HepG2 (cell line): ENCODE measurements around the gene ZBED1. TPM values are rescaled to one million over a fixed set of nuclear protein-coding genes. Genes with fewer than 3 reads are reported as not detected.

Experiments
- ATAC-seq: fragments of 200-7000 bp; cut with Tn5 transposase; 3 replicates; pipeline ENCODE4 v1.9.1; 2020; ENCODE audit warnings: mild to moderate bottlenecking, moderate library complexity
- BruUV-seq: library from RNA; stranded (reverse); fragments of 400-500 nt; replicated peaks from 2 replicates; lab custom pipeline; 2021; lab: Mats Ljungman, UMichigan
- CTCF ChIA-PET: fragments of 300-600 bp; formaldehyde crosslinking; extraction: SDS; loops from one replicate; lab custom pipeline; 2021; ENCODE audit warnings: low total read pairs, inconsistent platforms, low intra/inter-chr PET ratio; lab: Yijun Ruan, JAX
- POLR2A ChIA-PET: fragments of 350-600 bp; sonication (Branson Sonifier 250); formaldehyde crosslinking; loops from one replicate; lab custom pipeline; 2020; ENCODE audit warnings: antibody characterized with exemption, inconsistent platforms; lab: Yijun Ruan, JAX
- DNase-seq: peaks from one replicate; pipeline ENCODE4 v3.0.0-alpha.2; 2015; ENCODE audit warnings: low spot score
- FAIRE-seq: peaks from 3 replicates; lab custom pipeline; 2011; peaks lifted over from hg19 to GRCh38; lab: Jason Lieb, UNC
- H2AFZ ChIP-seq: one replicate; pipeline ENCODE4 v1.6.1; 2011; ENCODE audit warnings: low read length, inconsistent platforms
- H3K27ac ChIP-seq: fragments of 300-600 bp; 3 replicates; pipeline ENCODE4 v1.8.0; 2011; ENCODE audit warnings: mixed run types, mild to moderate bottlenecking, mixed read lengths, low read length, inconsistent platforms; ENCODE audit not compliant: insufficient read depth; ENCODE audit errors: extremely low read length
- H3K27me3 ChIP-seq, 2 experiments: fragments of 200-600 bp in 1 of 2; 2 replicates in 1 of 2; 3 replicates in 1 of 2; pipeline versions ENCODE4 v1.6.0 to v1.8.0; 2011; ENCODE audit warnings: low read length in 2 of 2, mild to moderate bottlenecking in 2 of 2, moderate library complexity in 2 of 2, inconsistent platforms in 1 of 2; ENCODE audit not compliant: insufficient read depth in 2 of 2, control insufficient read depth in 1 of 2
- H3K36me3 ChIP-seq, 2 experiments: fragments of 200-600 bp in 1 of 2; replicated peaks in 1 of 2; 2 replicates in 1 of 2; 3 replicates in 1 of 2; pipeline versions ENCODE4 v1.5.1 to v1.8.0; 2011; ENCODE audit warnings: low read length in 2 of 2, inconsistent platforms in 1 of 2; ENCODE audit not compliant: insufficient read depth in 2 of 2, control insufficient read depth in 1 of 2
- H3K4me1 ChIP-seq: 2 replicates; pipeline ENCODE4 v1.5.1; 2012; ENCODE audit warnings: low read length, inconsistent platforms; ENCODE audit not compliant: insufficient read depth
- H3K4me2 ChIP-seq: 2 replicates; pipeline ENCODE4 v1.6.0; 2011; ENCODE audit warnings: low read depth, low read length, inconsistent platforms
- H3K4me3 ChIP-seq, 3 experiments: fragments of 200-600 bp in 1 of 3; sonication (generic), shearing (Covaris generic) in 1 of 3; replicated peaks in 1 of 3; 2 replicates each; pipeline ENCODE4 v1.5.1; 2011 to 2016; ENCODE audit warnings: low read length in 3 of 3, inconsistent platforms in 2 of 3, low read depth in 2 of 3, mild to moderate bottlenecking in 2 of 3, control low read depth in 1 of 3, mixed read lengths in 1 of 3; ENCODE audit not compliant: insufficient read depth in 1 of 3
- H3K79me2 ChIP-seq: one replicate; pipeline ENCODE4 v1.6.1; 2011; ENCODE audit warnings: low read length, inconsistent platforms; ENCODE audit not compliant: insufficient read depth
- H3K9ac ChIP-seq: 2 replicates; pipeline ENCODE4 v1.6.0; 2011; ENCODE audit warnings: mild to moderate bottlenecking, low read depth, low read length, inconsistent platforms; ENCODE audit not compliant: insufficient read depth
- H3K9me3 ChIP-seq: 2 replicates; pipeline ENCODE4 v1.5.1; 2012; ENCODE audit warnings: mild to moderate bottlenecking, low read length
- H4K20me1 ChIP-seq: 2 replicates; pipeline ENCODE4 v1.6.0; 2011; ENCODE audit warnings: inconsistent platforms, mild to moderate bottlenecking, low read length, moderate library complexity; ENCODE audit not compliant: insufficient read depth
- GMEB1 ChIP-seq: sonication (generic); formaldehyde crosslinking; IDR thresholded peaks from 2 replicates; pipeline ENCODE4 v1.5.1; 2020; ENCODE audit warnings: missing genetic modification reagents, mild to moderate bottlenecking, borderline replicate concordance
- MZF1 ChIP-seq: sonication (generic); formaldehyde crosslinking; IDR thresholded peaks from 2 replicates; pipeline ENCODE4 v1.8.1; 2023; ENCODE audit warnings: mild to moderate bottlenecking, missing genetic modification reagents, borderline replicate concordance
- SAFB2 ChIP-seq: sonication (generic); formaldehyde crosslinking; IDR thresholded peaks from 2 replicates; pipeline ENCODE4 v1.5.1; 2020; ENCODE audit warnings: missing genetic modification reagents, low read depth, mild to moderate bottlenecking, borderline replicate concordance
- ZNF512 ChIP-seq: sonication (generic); formaldehyde crosslinking; IDR thresholded peaks from 2 replicates; pipeline ENCODE4 v1.4.0; 2020; ENCODE audit warnings: mild to moderate bottlenecking, missing genetic modification reagents
- ZNF589 ChIP-seq: sonication (generic); formaldehyde crosslinking; conservative IDR thresholded peaks from 2 replicates; pipeline ENCODE4 v1.8.0; 2022; ENCODE audit warnings: mild to moderate bottlenecking, moderate library complexity, missing genetic modification reagents
- ZNF879 ChIP-seq: sonication (generic); formaldehyde crosslinking; IDR thresholded peaks from 2 replicates; pipeline ENCODE4 v1.8.1; 2023; ENCODE audit warnings: missing genetic modification reagents
- WGBS: methylation state at CpG from one replicate; pipeline ENCODE4 v1.1.6; 2017; ENCODE audit warnings: low lambda C conversion rate; 5-methylcytosine and 5-hydroxymethylcytosine counted together
- in situ Hi-C: cut with HindIII; loops from 2 replicates; pipeline ENCODE4 v1.10.0; 2017; ENCODE audit warnings: low pct_unique_long_range_greater_than_20kb; ENCODE audit not compliant: extremely low pct_ligation_motif_present
- intact Hi-C: fragments of 100-400 bp; cut with micrococcal nuclease; formaldehyde crosslinking; loops from one replicate; pipeline ENCODE4 v1.10.0; 2022; ENCODE audit not compliant: unreplicated experiment
- polyA plus RNA-seq, 8 experiments: library from polyadenylated mRNA; depleted of rRNA in 3 of 8; stranded (reverse) in 7 of 8; unstranded in 1 of 8; fragments of >200 nt; fragmentation: Illumina TruSeq in 4 of 8; extraction: Trizol in 4 of 8; gene quantifications; 2 replicates each; pipeline versions ENCODE4 v1.2.1 to v1.2.3, GENCODE V29; 2011 to 2016; ENCODE audit warnings: low read depth in 4 of 8, missing spikeins in 1 of 8, mixed read lengths in 1 of 8; ENCODE audit not compliant: insufficient read depth in 1 of 8
- total RNA-seq, 5 experiments: library from RNA; depleted of rRNA; stranded (reverse); fragments of >200 nt; fragmentation: Illumina TruSeq; extraction: Trizol; gene quantifications; 2 replicates each; pipeline ENCODE4 v1.2.3, GENCODE V29; 2016; ENCODE audit warnings: low read depth in 1 of 5

ZBED1 gene
- total and polyA plus RNA-seq, 2 of the 13 experiments (the other 11 are each of a cell fraction or from before 2014, with no cell fraction given) = 20.0 to 29.8 TPM

- TF ChIP-seq GMEB1 (CRISPR knock-in tag) = no peak
- TF ChIP-seq SAFB2 (CRISPR knock-in tag) = no peak
These were observed 10.6 kb upstream of the ZBED1 start (continued) for GRCh38 chrX:2511326-2511725.

- Histone ChIP-seq H3K4me1 (no peaks in the 10 kb centered on the region), H3K36me3 (no peaks in the 10 kb centered on the region), H3K27ac (no peak overlapping the region), H3K4me3 (no peak overlapping the region), H2AFZ (no peak overlapping the region), H3K4me2 (no peak overlapping the region), H3K79me2 (no peaks in the 10 kb centered on the region), H3K9me3 (no peaks in the 10 kb centered on the region), H4K20me1 (no peaks in the 10 kb centered on the region), H3K27me3 (no peaks in the 10 kb centered on the region), H3K9ac (no peak overlapping the region)
- intact Hi-C loops (no loop called here), in situ Hi-C loops (no loop called here)
- BruUV-seq = no TSS peak
- FAIRE-seq = no peak
- no peak for DNase-seq
- TF ChIP-seq ZNF512 (CRISPR knock-in tag) (peak; percentile 70; the same call in 1 of the 2 replicates), MZF1 (CRISPR knock-in tag) (no peak), ZNF589 (CRISPR knock-in tag) (no peak), ZNF879 (CRISPR knock-in tag) (no peak)
- no peak for ATAC-seq
- CTCF ChIA-PET = no interaction called here
- POLR2A ChIA-PET = no interaction called here
- WGBS = 19% methylated on average over 9 of the region's 9 CpGs
These were observed 8.0 kb upstream of the ZBED1 start for GRCh38 chrX:2508648-2509335.
